HG03575 (cell line): ENCODE data around the gene MED20.

Source experiments
- ATAC-seq: cut with Tn5 transposase; IDR thresholded peaks from one replicate; pipeline ENCODE4 v1.9.1; 2021; ENCODE audit not compliant: unreplicated experiment, insufficient number of reproducible peaks, low FRiP score; ENCODE audit errors: extremely low read depth

The MED20 gene

GRCh38 chr6:41942067-41942851 is 21.3 kb upstream of the MED20 start:
- ATAC-seq, result no peak

GRCh38 chr6:41941280-41942066 is 20.5 kb upstream of the MED20 start, which contains the start of gene CCND3:
TSS of gene CCND3 (minus strand) at chr6:41941808. CDS start at chr6:41941649, 159 bp downstream.
- no peak for ATAC-seq

- ATAC-seq, result no peak
Observed at GRCh38 chr6:41940759-41941279, 19.9 kb upstream of the MED20 start.

- no peak for ATAC-seq
Observed at GRCh38 chr6:41939848-41940758, 19.2 kb upstream of the MED20 start.

- ATAC-seq, result no peak
Observed at GRCh38 chr6:41939176-41939847, 18.4 kb upstream of the MED20 start.

- no peak for ATAC-seq
Observed at GRCh38 chr6:41938590-41939175, 17.7 kb upstream of the MED20 start.

GRCh38 chr6:41937861-41938574 is 17.1 kb upstream of the MED20 start:
- no peak for ATAC-seq

- no peak for ATAC-seq
Observed at GRCh38 chr6:41937472-41937860, 16.5 kb upstream of the MED20 start.

- ATAC-seq, result no peak
Observed at GRCh38 chr6:41936073-41936837, 15.3 kb upstream of the MED20 start.

GRCh38 chr6:41935685-41936072 is 14.7 kb upstream of the MED20 start:
- no peak for ATAC-seq

- no peak for ATAC-seq
Observed at GRCh38 chr6:41935193-41935574, 14.2 kb upstream of the MED20 start.

- no peak for ATAC-seq
Observed at GRCh38 chr6:41934278-41935192, 13.6 kb upstream of the MED20 start.

GRCh38 chr6:41932378-41932777 is 11.4 kb upstream of the MED20 start:
- ATAC-seq, result no peak

- no peak for ATAC-seq
Observed at GRCh38 chr6:41931792-41932191, 10.9 kb upstream of the MED20 start.

GRCh38 chr6:41929924-41930323 is 9.0 kb upstream of the MED20 start:
- ATAC-seq, result no peak

GRCh38 chr6:41927253-41927652 is 6.3 kb upstream of the MED20 start:
- ATAC-seq, result no peak
